SK-N-SH treated with all-trans-retinoic acid at 6 μM for 48 hours (cell line): Measurements from ENCODE around the gene CNDP1.

Experiments used
- ATAC-seq: fragments of 200-7000 bp; cut with Tn5 transposase; 3 replicates; pipeline ENCODE4 v1.9.1; 2020; ENCODE audit warnings: mild to moderate bottlenecking, moderate library complexity
- ARNTL ChIP-seq: fragments of 450-650 bp; formaldehyde crosslinking; IDR thresholded peaks from 2 replicates; pipeline ENCODE4 v1.5.0; 2020; ENCODE audit warnings: low read depth, mild to moderate bottlenecking, moderate library complexity, borderline replicate concordance
- BACH2 ChIP-seq: fragments of 250-450 bp; sonication (Bioruptor Pico); IDR thresholded peaks from 2 replicates; pipeline ENCODE4 v1.9.0; 2021; ENCODE audit warnings: mild to moderate bottlenecking, borderline replicate concordance
- CSDC2 ChIP-seq: fragments of 250-450 bp; sonication (Bioruptor Pico); IDR thresholded peaks from 2 replicates; pipeline ENCODE4 v1.5.0; 2020; ENCODE audit warnings: mild to moderate bottlenecking, moderate library complexity
- CSRNP3 ChIP-seq: fragments of 250-450 bp; sonication (Bioruptor Pico); IDR thresholded peaks from 2 replicates; pipeline ENCODE4 v1.5.1; 2021; ENCODE audit warnings: mild to moderate bottlenecking, moderate library complexity
- ESRRG ChIP-seq: fragments of 250-450 bp; sonication (Bioruptor Pico); IDR thresholded peaks from 2 replicates; pipeline ENCODE4 v1.6.1; 2021; ENCODE audit warnings: mild to moderate bottlenecking
- GLIS3 ChIP-seq: fragments of 250-450 bp; sonication (Bioruptor Pico); IDR thresholded peaks from 2 replicates; pipeline ENCODE4 v1.5.0; 2020; ENCODE audit warnings: mild to moderate bottlenecking, moderate library complexity
- ISL1 ChIP-seq: fragments of 250-450 bp; sonication (Bioruptor Pico); IDR thresholded peaks from 2 replicates; pipeline ENCODE4 v2.1.2; 2022; ENCODE audit warnings: mild to moderate bottlenecking, moderate library complexity
- OSR1 ChIP-seq: fragments of 250-450 bp; sonication (Bioruptor Pico); IDR thresholded peaks from 2 replicates; pipeline ENCODE4 v1.8.0; 2022; ENCODE audit warnings: moderate library complexity, mild to moderate bottlenecking, inconsistent platforms
- PATZ1 ChIP-seq: fragments of 250-450 bp; sonication (Bioruptor Pico); IDR thresholded peaks from 2 replicates; pipeline ENCODE4 v1.8.0; 2020; ENCODE audit warnings: mild to moderate bottlenecking, moderate library complexity, borderline replicate concordance
- PPARA ChIP-seq: fragments of 250-450 bp; sonication (Bioruptor Pico); IDR thresholded peaks from 2 replicates; pipeline ENCODE4 v1.5.0; 2020; ENCODE audit warnings: mild to moderate bottlenecking, borderline replicate concordance
- RARB ChIP-seq: fragments of 250-450 bp; sonication (Bioruptor Pico); IDR thresholded peaks from 2 replicates; pipeline ENCODE4 v1.8.0; 2021; ENCODE audit warnings: mild to moderate bottlenecking, moderate library complexity
- SNAI2 ChIP-seq: fragments of 250-450 bp; sonication (Bioruptor Pico); IDR thresholded peaks from 2 replicates; pipeline ENCODE4 v1.5.0; 2020; ENCODE audit warnings: mild to moderate bottlenecking, moderate library complexity
- TCF4 ChIP-seq: fragments of 250-450 bp; sonication (Bioruptor Pico); IDR thresholded peaks from 2 replicates; pipeline ENCODE4 v1.8.0; 2021; ENCODE audit warnings: mild to moderate bottlenecking, moderate library complexity, borderline replicate concordance
- TOX ChIP-seq: fragments of 250-450 bp; sonication (Bioruptor Pico); IDR thresholded peaks from 2 replicates; pipeline ENCODE4 v1.8.0; 2021; ENCODE audit warnings: mild to moderate bottlenecking, moderate library complexity, borderline replicate concordance
- TSHZ2 ChIP-seq: fragments of 250-450 bp; sonication (Bioruptor Pico); IDR thresholded peaks from 2 replicates; pipeline ENCODE4 v1.5.0; 2020; ENCODE audit warnings: mild to moderate bottlenecking, moderate library complexity
- ZC3H10 ChIP-seq: fragments of 250-450 bp; sonication (Bioruptor Pico); IDR thresholded peaks from 2 replicates; pipeline ENCODE4 v1.5.1; 2021; ENCODE audit warnings: mild to moderate bottlenecking, moderate library complexity
- ZFP3 ChIP-seq: fragments of 250-450 bp; sonication (Bioruptor Pico); IDR thresholded peaks from 2 replicates; pipeline ENCODE4 v1.5.0; 2020; ENCODE audit warnings: mild to moderate bottlenecking, moderate library complexity
- ZFP30 ChIP-seq: fragments of 450-650 bp; formaldehyde crosslinking; IDR thresholded peaks from 2 replicates; pipeline ENCODE4 v1.5.0; 2022; ENCODE audit warnings: mild to moderate bottlenecking, moderate library complexity
- ZNF565 ChIP-seq: fragments of 450-650 bp; formaldehyde crosslinking; conservative IDR thresholded peaks from 2 replicates; pipeline ENCODE4 v1.5.0; 2020; ENCODE audit warnings: low read depth, mild to moderate bottlenecking, moderate library complexity
- ZNF70 ChIP-seq: fragments of 450-650 bp; formaldehyde crosslinking; IDR thresholded peaks from 2 replicates; pipeline ENCODE4 v1.5.0; 2020; ENCODE audit warnings: mild to moderate bottlenecking, moderate library complexity
- ZNF8 ChIP-seq: fragments of 450-650 bp; formaldehyde crosslinking; IDR thresholded peaks from 2 replicates; pipeline ENCODE4 v1.5.0; 2020; ENCODE audit warnings: mild to moderate bottlenecking, moderate library complexity

CNDP1 gene

GRCh38 chr18:74610051-74610615 is 75.8 kb downstream of the CNDP1 start:
- ATAC-seq, result no peak
- TF ChIP-seq PATZ1 (CRISPR knock-in tag), result no peak
- TF ChIP-seq ZC3H10 (CRISPR knock-in tag), result no peak
- TF ChIP-seq RARB, result no peak
- no peak for TF ChIP-seq TSHZ2 (CRISPR knock-in tag)
- TF ChIP-seq BACH2, result no peak
- no peak for TF ChIP-seq ZNF8 (CRISPR knock-in tag)
- TF ChIP-seq OSR1 (CRISPR knock-in tag), result no peak
- TF ChIP-seq TCF4 (CRISPR knock-in tag), result no peak
- no peak for TF ChIP-seq ARNTL
- no peak for TF ChIP-seq ISL1 (CRISPR knock-in tag)

GRCh38 chr18:74610860-74611259 is 76.6 kb downstream of the CNDP1 start:
- no peak for ATAC-seq
- TF ChIP-seq ESRRG, result no peak
- no peak for TF ChIP-seq SNAI2
- TF ChIP-seq PPARA, result no peak
- TF ChIP-seq GLIS3, result no peak
- no peak for TF ChIP-seq ZNF565
- no peak for TF ChIP-seq ZFP30 (CRISPR knock-in tag)
- no peak for TF ChIP-seq TCF4 (CRISPR knock-in tag)
- TF ChIP-seq ARNTL, result no peak
- TF ChIP-seq TOX, result no peak
- no peak for TF ChIP-seq ZC3H10 (CRISPR knock-in tag)
- no peak for TF ChIP-seq ISL1 (CRISPR knock-in tag)
- TF ChIP-seq ZFP3, result no peak
- no peak for TF ChIP-seq ZNF8 (CRISPR knock-in tag)
- TF ChIP-seq TSHZ2 (CRISPR knock-in tag), result no peak
- no peak for TF ChIP-seq CSDC2
- no peak for TF ChIP-seq PATZ1 (CRISPR knock-in tag)
- no peak for TF ChIP-seq OSR1 (CRISPR knock-in tag)
- TF ChIP-seq CSRNP3 (CRISPR knock-in tag), result no peak
- no peak for TF ChIP-seq ZNF70 (CRISPR knock-in tag)

- TF ChIP-seq CSDC2 (no peak), ESRRG (no peak), ARNTL (no peak), CSRNP3 (CRISPR knock-in tag) (no peak), ZNF70 (CRISPR knock-in tag) (no peak), BACH2 (no peak), ZFP30 (CRISPR knock-in tag) (no peak), GLIS3 (no peak), ZNF8 (CRISPR knock-in tag) (no peak), TSHZ2 (CRISPR knock-in tag) (no peak)
- ATAC-seq, result no peak
Observed at GRCh38 chr18:74611765-74612164, 77.5 kb downstream of the CNDP1 start.
